HPDE6-E6E7 (cell line): Measurements from ENCODE around the gene ELF5.

Experiments used
- DNase-seq: peaks from one replicate; pipeline ENCODE4 v3.0.0; 2011; ENCODE audit warnings: missing footprints; ENCODE audit errors: extremely low spot score

The ELF5 gene

GRCh38 chr11:34522188-34522587 is 8.6 kb upstream of the ELF5 start:
- DNase-seq = no peak

- DNase-seq = no peak
Measured at GRCh38 chr11:34521265-34521664, 7.7 kb upstream of the ELF5 start.

DNA sequence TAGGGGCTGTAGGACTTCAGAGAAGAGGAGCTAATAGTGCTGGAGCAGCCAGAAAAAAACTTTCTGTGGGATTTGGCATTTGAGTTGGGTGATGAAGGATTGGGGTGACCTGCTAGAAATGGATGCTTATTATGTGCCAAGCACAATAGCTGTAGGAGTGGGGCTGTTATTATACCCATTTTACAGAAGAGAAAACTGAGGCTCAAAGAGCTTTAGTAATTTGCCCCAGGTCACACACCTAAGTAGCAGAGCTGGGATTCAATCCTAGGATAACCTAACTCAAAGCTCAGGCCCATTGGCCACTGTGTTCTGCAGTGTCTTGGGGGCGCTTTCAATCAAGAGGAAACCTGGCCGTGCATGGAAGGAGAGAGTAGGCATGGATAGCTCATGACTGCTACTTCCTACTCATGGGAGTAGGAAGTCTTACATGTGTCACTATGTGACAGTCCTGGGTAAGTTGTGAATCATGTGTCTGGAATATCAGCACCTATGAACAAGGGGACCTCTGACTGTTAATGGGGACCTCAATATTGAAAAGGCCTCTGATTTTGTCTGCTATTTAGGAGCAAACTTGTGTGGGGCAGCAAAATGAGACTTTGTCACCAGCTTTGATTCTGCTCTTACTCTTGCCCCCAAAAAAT is 6.1 kb upstream of the ELF5 start:
- no peak for DNase-seq

GRCh38 chr11:34516247-34517040 is 2.9 kb upstream of the ELF5 start:
- no peak for DNase-seq

GRCh38 chr11:34514597-34514996 is 1.0 kb upstream of the ELF5 start:
- no peak for DNase-seq

DNA sequence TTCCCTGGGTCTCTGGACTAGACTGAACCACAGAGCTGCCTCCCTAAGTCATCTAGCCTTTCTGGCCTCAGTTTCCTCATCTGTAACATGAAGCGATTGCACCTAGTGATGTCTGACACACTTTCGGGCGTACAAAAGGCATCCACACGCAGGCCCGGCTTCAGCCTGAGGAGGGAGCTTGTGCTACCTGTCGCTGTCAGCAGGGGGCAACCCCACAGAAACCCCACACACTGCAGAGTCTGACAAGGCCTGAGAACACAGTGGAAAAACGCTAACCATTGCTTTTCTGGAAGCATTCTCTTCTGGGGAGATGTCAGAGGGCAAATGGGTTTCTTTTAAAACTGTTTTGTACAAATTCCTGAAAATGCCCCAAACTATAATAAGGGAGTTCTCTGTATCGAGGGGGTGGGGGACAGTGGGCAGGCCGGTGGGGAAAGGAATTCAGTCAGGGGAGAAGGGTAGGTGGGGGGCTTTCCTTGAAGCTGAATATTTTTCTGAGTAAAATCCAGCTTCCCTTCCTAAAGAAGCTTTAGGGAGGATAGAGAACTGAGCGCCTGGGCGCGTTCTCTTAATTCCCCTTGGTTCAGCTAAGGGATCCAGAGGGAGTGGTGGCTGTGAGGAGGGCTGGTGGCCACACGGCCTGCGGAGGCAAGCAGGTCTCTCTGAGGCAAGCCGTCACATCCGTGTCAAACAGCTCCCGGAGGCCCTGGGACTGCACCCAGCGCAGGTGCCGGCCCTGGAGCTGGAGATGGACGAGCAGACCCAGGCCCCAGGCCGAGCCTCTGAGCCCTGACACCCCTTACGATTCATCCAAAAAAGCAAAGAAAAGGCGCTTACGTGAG is 533 bp downstream of the ELF5 start:
- peak; percentile 64 for DNase-seq

GRCh38 chr11:34510673-34511072 is 2.9 kb downstream of the ELF5 start:
- no peak for DNase-seq

DNA sequence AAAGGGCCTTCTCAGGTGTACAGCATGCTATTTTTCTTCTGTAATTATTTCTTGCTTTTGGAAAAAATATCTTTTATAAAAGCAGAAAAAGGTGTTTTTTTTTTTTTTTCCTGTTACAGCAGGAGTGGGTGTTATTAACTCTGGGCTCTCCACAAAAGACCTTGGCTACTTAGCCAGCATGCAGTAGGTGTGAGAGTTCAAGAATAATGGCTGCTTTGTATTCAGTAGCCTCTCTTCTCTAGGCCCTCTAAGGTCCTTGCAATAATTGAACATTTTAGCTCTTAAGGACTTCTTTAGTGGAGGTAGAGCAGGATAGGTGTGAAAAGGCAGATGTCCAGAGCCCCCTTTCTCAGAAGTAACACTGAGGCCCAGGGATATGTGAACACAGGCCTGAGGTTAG is 3.4 kb downstream of the ELF5 start:
- no peak for DNase-seq

DNA sequence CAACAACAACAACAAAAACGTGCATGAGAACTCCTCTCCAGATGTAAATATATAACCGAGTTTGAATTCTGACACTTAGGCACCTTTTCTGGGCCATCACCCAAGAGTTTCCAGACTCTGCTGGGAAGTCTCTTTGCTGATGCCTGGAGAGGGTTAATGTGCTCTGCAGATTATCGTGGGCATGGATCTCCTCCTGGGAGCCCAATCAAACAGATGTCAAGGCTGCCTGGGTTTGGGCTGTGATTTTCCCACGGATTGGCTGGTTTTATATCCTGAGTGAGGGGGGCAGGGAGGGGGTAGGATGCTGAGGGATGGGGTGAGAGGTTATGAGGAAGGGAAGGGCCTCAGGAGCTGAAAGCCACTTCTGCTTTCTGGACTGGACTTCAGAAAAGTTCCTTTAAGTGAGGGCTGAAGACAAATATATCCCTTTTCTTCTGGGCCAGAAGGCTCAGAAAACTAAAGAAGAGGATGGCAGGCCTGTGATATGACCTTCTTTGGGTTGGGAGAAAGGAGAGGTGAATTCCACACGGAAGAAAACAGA is 4.2 kb downstream of the ELF5 start:
- no peak for DNase-seq

DNA sequence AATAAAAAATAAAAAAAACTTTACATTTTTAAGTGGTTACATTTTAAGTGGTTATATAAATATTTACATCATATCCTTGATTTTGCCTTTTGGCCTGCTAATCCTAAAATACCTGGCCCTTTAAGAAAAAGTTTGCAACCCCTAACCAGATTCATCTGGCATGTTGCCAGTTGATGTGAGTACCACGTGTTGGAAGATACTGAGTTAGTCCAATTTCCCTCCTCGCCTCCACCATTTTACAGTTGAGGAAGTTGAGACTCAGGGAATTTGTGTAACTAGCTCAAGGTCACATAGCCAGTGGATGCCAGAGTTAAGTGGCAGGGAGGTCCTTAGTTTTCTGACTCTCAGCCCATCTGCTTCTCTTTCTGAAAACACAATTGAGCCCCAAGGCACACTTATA is 5.1 kb downstream of the ELF5 start:
- DNase-seq = no peak

- no peak for DNase-seq
Measured at GRCh38 chr11:34507610-34508009, 6.0 kb downstream of the ELF5 start.

GRCh38 chr11:34507156-34507555 is 6.4 kb downstream of the ELF5 start:
- DNase-seq = no peak

- no peak for DNase-seq
Measured at GRCh38 chr11:34505874-34506273, 7.7 kb downstream of the ELF5 start.

GRCh38 chr11:34502949-34503348 is 10.6 kb downstream of the ELF5 start:
- DNase-seq = no peak

- no peak for DNase-seq
Measured at GRCh38 chr11:34501949-34502348, 11.6 kb downstream of the ELF5 start.

- DNase-seq = no peak
Measured at GRCh38 chr11:34501500-34501899, 12.1 kb downstream of the ELF5 start.

DNA sequence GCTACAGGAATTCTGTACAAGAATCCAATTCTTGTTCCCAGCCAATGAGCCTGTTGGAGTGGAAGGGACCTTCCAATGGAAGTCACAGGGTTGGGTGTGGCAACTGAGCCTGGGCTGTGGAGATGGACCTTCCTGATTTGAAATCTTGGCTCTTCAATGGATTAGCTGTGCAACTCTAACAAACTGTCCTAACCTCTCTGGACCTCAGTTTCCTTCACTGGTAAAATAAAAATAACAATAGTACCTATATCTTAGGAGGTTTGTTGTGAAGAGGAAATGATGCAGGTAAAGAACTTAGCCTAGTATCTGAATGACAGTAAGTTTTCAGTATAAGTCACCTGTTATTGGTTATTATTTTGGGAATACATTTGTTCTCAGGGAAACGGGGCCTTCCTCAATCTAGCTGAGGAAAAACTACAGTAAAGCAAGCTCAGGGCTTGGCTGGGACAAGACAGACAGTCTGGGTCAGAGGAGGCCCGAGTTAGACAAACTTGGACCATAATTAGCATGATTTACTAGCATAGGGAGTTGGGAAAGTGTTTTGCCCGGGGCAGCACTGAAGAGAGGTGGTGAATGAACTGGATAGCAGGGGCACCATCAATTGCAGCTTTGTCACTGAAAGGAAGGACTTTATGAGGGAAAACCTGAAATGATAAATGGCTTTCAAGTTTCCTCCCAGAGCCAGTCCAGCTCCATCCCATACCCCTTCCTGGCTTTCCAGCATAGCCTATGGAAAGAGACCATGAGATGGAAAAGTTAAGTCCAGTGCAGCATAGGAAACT is 13.7 kb downstream of the ELF5 start:
- DNase-seq = no peak

GRCh38 chr11:34495724-34496377 is 17.7 kb downstream of the ELF5 start:
- peak; percentile 80 for DNase-seq

- no peak for DNase-seq
Measured at GRCh38 chr11:34495239-34495723, 18.3 kb downstream of the ELF5 start.

GRCh38 chr11:34493926-34494595 is 19.5 kb downstream of the ELF5 start:
- no peak for DNase-seq
